Measurements from ENCODE around the gene TBR1. TPM values are rescaled to one million over a fixed set of nuclear protein-coding genes. Genes with fewer than 3 reads are reported as not detected.

Gene TBR1
- total RNA-seq, 2 donors from 2014 or later: 0.45 TPM; not detected in 1

DNA sequence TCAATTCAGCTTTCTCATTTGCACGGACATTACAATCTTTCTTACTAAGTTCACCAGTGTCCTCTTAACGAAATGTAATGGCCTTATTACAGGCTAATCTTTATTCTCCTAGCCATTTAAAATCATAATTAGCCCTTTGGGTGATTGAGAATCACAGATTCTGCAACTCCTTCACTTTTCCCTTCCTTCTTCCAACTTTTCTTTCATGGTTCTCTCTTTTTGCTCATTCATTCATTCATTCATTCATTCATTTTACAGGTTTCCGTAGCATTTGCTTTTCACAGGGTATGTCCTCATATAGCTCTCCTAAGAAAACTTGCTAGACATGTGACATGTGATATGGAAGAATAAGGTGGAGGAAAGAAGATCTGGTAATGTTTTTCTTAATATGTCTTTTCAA is 16.0 kb downstream of the TBR1 start:
- no peaks in the 10 kb centered on the region for H3K36me3 ChIP-seq
- intact Hi-C loops (cut with DNase I): no loop called here

DNA sequence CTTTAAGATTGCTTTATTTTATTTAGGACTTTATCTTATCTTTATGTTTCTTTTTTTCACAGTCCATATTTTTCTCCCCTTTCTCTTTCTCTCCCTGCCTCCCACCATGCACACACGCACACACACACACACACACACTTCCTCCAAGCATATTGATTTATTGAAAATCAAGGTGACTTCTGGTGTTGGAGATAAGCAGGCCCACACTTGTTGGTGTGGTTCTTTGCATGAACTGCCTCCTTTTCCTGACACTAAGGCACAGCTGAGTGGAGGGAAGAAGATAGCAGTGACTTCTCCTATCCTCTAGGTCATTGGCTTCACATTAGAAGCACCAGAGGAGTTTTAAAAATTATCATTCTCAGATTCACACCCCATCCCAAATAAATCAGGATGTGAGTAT is 18.0 kb downstream of the TBR1 start:
- no peak overlapping the region for H3K27ac ChIP-seq
- no peaks in the 10 kb centered on the region for H3K4me1 ChIP-seq (replicated peaks)
- 41% methylated on average over 1 of the region's 1 CpG for WGBS
- intact Hi-C loops (cut with DNase I): no loop called here
- TF ChIP-seq POLR2A (IDR thresholded peaks at IDR 0.05): no peak
- TF ChIP-seq, protein P1, sequence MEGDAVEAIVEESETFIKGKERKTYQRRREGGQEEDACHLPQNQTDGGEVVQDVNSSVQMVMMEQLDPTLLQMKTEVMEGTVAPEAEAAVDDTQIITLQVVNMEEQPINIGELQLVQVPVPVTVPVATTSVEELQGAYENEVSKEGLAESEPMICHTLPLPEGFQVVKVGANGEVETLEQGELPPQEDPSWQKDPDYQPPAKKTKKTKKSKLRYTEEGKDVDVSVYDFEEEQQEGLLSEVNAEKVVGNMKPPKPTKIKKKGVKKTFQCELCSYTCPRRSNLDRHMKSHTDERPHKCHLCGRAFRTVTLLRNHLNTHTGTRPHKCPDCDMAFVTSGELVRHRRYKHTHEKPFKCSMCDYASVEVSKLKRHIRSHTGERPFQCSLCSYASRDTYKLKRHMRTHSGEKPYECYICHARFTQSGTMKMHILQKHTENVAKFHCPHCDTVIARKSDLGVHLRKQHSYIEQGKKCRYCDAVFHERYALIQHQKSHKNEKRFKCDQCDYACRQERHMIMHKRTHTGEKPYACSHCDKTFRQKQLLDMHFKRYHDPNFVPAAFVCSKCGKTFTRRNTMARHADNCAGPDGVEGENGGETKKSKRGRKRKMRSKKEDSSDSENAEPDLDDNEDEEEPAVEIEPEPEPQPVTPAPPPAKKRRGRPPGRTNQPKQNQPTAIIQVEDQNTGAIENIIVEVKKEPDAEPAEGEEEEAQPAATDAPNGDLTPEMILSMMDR (IDR thresholded peaks at IDR 0.05): no peak
- no peak for TF ChIP-seq POLR2AphosphoS5 (IDR thresholded peaks at IDR 0.05)
- no peaks in the 10 kb centered on the region for H3K36me3 ChIP-seq
- H3K27me3 ChIP-seq (replicated peaks; ENCODE audit: insufficient read depth): peaks cover 5% of the 10 kb centered on the region
- H3K9me3 ChIP-seq: no peaks in the 10 kb centered on the region
- no peak for DNase-seq (ENCODE audit: low spot score)
- H3K4me3 ChIP-seq: no peak overlapping the region

More for the DNA sequence above, 16.0 kb downstream of the TBR1 start:
- Histone ChIP-seq H3K9me3 (no peaks in the 10 kb centered on the region), H3K27me3 (replicated peaks; ENCODE audit: insufficient read depth) (peaks cover 18% of the 10 kb centered on the region), H3K4me3 (no peak overlapping the region), H3K27ac (no peak overlapping the region), H3K4me1 (replicated peaks) (no peaks in the 10 kb centered on the region)
- WGBS: 64% methylated on average over 3 of the region's 3 CpGs
- TF ChIP-seq POLR2AphosphoS5 (IDR thresholded peaks at IDR 0.05) (no peak), POLR2A (IDR thresholded peaks at IDR 0.05) (no peak)
- TF ChIP-seq, protein P1 (IDR thresholded peaks at IDR 0.05): no peak
- no peak for DNase-seq (ENCODE audit: low spot score)

DNA sequence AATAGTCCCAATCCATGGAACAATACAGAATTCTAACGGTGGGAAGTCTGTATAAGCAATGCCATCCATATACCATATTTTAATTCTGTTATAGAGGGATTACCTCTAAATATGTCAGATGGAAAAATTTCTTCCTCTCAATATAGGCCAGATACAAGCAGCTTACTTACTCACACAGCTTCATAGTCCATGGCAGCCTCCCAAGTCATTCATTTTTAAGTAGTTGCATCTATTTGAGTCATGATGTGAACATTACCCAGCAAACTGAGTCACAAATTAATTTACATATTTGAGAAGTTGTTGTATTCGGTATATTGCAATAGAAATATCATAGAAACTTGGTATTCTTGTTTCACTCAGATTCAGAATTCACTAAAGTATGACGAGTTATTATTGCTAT is 20.3 kb downstream of the TBR1 start:
- no peak overlapping the region for H3K27ac ChIP-seq
- no peaks in the 10 kb centered on the region for H3K36me3 ChIP-seq
- no peaks in the 10 kb centered on the region for H3K9me3 ChIP-seq
- H3K4me1 ChIP-seq (replicated peaks): no peaks in the 10 kb centered on the region
- intact Hi-C loops (cut with DNase I): no loop called here
- no peak overlapping the region for H3K4me3 ChIP-seq
- DNase-seq (ENCODE audit: low spot score): no peak
- TF ChIP-seq, protein P1 (IDR thresholded peaks at IDR 0.05): no peak
- no peak for TF ChIP-seq POLR2A (IDR thresholded peaks at IDR 0.05)
- TF ChIP-seq POLR2AphosphoS5 (IDR thresholded peaks at IDR 0.05): no peak
- H3K27me3 ChIP-seq (replicated peaks; ENCODE audit: insufficient read depth): no peaks in the 10 kb centered on the region
- 89% methylated on average over 3 of the region's 3 CpGs for WGBS

DNA sequence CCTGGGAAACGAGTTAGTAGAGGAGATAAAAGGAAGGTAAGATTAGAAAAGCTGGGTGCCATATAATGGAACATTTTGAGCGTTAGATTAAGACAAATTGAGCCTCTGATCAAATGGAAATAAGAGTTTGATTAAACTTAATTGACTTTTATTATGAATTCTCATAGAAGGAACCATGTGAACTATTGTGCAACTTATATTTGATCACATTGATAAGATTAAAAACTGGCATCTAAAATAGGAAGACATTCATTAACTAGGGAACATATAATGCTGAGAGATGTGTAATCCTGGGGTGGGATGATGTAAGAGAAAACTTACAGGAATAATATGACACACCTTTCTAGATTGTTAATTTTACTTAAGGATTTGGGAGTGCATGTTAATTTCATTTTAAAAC is 22.5 kb downstream of the TBR1 start:
- 39% methylated on average over 2 of the region's 2 CpGs for WGBS
- H3K36me3 ChIP-seq: no peaks in the 10 kb centered on the region
- intact Hi-C loops (cut with DNase I): no loop called here
- H3K27me3 ChIP-seq (replicated peaks; ENCODE audit: insufficient read depth): no peaks in the 10 kb centered on the region
- no peak overlapping the region for H3K4me3 ChIP-seq
- TF ChIP-seq, protein P1 (IDR thresholded peaks at IDR 0.05): no peak
- no peak for TF ChIP-seq POLR2AphosphoS5 (IDR thresholded peaks at IDR 0.05)
- TF ChIP-seq POLR2A (IDR thresholded peaks at IDR 0.05): no peak
- no peaks in the 10 kb centered on the region for H3K4me1 ChIP-seq (replicated peaks)
- no peak for DNase-seq (ENCODE audit: low spot score)
- H3K27ac ChIP-seq: no peak overlapping the region
- H3K9me3 ChIP-seq: no peaks in the 10 kb centered on the region

DNA sequence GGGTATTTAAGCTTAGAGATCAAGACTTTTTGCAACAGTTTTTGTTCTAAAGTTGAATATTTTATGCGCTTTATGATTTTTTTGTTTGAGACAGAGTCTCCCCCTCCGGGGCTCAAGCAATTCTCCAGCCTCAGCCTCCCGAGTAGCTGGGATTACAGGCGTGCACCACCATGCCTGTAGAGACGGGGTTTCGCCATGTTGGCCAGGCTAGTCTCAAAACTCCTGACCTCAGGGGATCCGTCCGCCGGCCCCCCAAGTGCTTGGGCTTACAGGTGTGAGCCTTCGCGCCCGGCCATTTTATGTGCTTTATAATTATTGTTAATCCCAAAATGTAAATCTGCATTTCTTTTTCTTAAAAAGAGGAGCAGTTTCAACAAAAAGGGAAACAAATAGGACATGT is 29.0 kb downstream of the TBR1 start:
- 92% methylated on average over 12 of the region's 12 CpGs for WGBS
- Histone ChIP-seq H3K4me3 (no peak overlapping the region), H3K9me3 (no peaks in the 10 kb centered on the region), H3K36me3 (no peaks in the 10 kb centered on the region), H3K27ac (no peak overlapping the region), H3K27me3 (replicated peaks; ENCODE audit: insufficient read depth) (no peaks in the 10 kb centered on the region), H3K4me1 (replicated peaks) (no peaks in the 10 kb centered on the region)
- intact Hi-C loops (cut with DNase I): no loop called here
- DNase-seq (ENCODE audit: low spot score): no peak
- TF ChIP-seq POLR2A (IDR thresholded peaks at IDR 0.05): no peak
- TF ChIP-seq, protein P1 (IDR thresholded peaks at IDR 0.05): no peak
- no peak for TF ChIP-seq POLR2AphosphoS5 (IDR thresholded peaks at IDR 0.05)
